SJSA1 (cell line): Measurements from ENCODE around the gene CYP2C19. TPM values are rescaled to one million over a fixed set of nuclear protein-coding genes. Genes with fewer than 3 reads are reported as not detected.
"Not testable (repeated sequence)": the region's sequence is repeated elsewhere in the genome, so short reads cannot be mapped to it uniquely, and the experiment has no call there.

Experiments used
- DNase-seq, 2 experiments: peaks; one replicate each; pipeline ENCODE4 v3.0.0-alpha.2; 2015 to 2020; ENCODE audit warnings: low spot score in 2 of 2, low read depth in 1 of 2
- H3K27ac ChIP-seq: fragments of 250-450 bp; sonication (Bioruptor Pico); 2 replicates; pipeline ENCODE4 v1.5.1; 2020; ENCODE audit warnings: mild to moderate bottlenecking, moderate library complexity
- H3K27me3 ChIP-seq: fragments of 250-450 bp; sonication (Bioruptor Pico); replicated peaks from 2 replicates; pipeline ENCODE4 v1.5.1; 2020; ENCODE audit warnings: mild to moderate bottlenecking, moderate library complexity
- H3K36me3 ChIP-seq: fragments of 250-450 bp; sonication (Bioruptor Pico); 2 replicates; pipeline ENCODE4 v1.5.1; 2020; ENCODE audit warnings: mild to moderate bottlenecking
- H3K4me1 ChIP-seq: fragments of 250-450 bp; sonication (Bioruptor Pico); replicated peaks from 2 replicates; pipeline ENCODE4 v1.6.1; 2021; ENCODE audit warnings: mild to moderate bottlenecking
- H3K4me3 ChIP-seq: fragments of 250-450 bp; sonication (Bioruptor Pico); 2 replicates; pipeline ENCODE4 v1.5.1; 2020; ENCODE audit warnings: mild to moderate bottlenecking
- H3K9me3 ChIP-seq: fragments of 250-450 bp; sonication (Bioruptor Pico); replicated peaks from 2 replicates; pipeline ENCODE4 v1.5.1; 2020; ENCODE audit warnings: mild to moderate bottlenecking
- total RNA-seq: library from RNA; depleted of rRNA; stranded (reverse); fragments of >200 nt; shearing (Covaris generic); gene quantifications from 2 replicates; pipeline ENCODE4 v1.2.3, GENCODE V29; 2014

CYP2C19 gene
- total RNA-seq, 1 experiment from 2014 or later = not detected

- Histone ChIP-seq H3K4me1 (no peaks in the 10 kb centered on the region), H3K4me3 (no peak overlapping the region), H3K36me3 (no peaks in the 10 kb centered on the region), H3K27me3 (no peaks in the 10 kb centered on the region), H3K27ac (no peak overlapping the region), H3K9me3 (no peaks in the 10 kb centered on the region)
- no peak for DNase-seq
Measured at GRCh38 chr10:94803307-94803706, 40.8 kb downstream of the CYP2C19 start.

DNA sequence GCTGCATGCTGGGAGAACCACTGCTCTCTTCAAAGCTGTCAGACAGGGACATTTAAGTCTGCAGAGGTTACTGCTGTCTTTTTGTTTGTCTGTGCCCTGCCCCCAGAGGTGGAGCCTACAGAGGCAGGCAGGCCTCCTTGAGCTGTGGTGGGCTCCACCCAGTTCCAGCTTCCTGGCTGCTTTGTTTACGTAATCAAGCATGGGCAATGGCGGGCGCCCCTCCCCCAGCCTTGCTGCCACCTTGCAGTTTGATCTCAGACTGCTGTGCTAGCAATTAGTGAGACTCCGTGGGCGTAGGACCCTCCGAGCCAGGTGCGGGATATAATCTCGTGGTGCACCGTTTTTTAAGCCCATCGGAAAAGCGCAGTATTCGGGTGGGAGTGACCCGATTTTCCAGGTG, 67.5 kb downstream of the CYP2C19 start:
- H3K27me3 ChIP-seq, H3K9me3 ChIP-seq, H3K4me3 ChIP-seq, DNase-seq, H3K27ac ChIP-seq, H3K4me1 ChIP-seq, H3K36me3 ChIP-seq: not testable (repeated sequence)

DNA sequence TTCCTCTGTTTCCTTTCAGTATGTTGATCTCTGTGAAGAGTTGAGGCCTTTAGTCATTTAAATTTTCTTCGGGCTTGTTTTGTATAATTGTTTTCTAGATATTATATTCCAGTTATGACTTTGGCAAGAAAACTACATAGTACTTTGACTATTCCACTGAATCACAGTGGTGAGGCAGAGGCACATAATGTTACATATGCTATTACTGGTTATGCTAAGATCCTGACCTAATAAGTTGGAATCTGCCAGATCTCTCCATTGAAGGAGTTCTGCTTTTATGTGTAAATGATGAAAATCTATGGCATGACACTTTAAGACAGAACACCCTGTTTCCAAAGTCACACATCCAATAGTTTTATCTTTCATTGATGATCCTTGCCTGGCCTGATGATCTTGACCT, 83.7 kb downstream of the CYP2C19 start:
- Histone ChIP-seq H3K9me3 (no peaks in the 10 kb centered on the region), H3K4me3 (no peak overlapping the region), H3K36me3 (no peaks in the 10 kb centered on the region), H3K27me3 (no peaks in the 10 kb centered on the region), H3K27ac (no peak overlapping the region), H3K4me1 (no peaks in the 10 kb centered on the region)
- no peak for DNase-seq

- H3K4me1 ChIP-seq = no peaks in the 10 kb centered on the region
- H3K4me3 ChIP-seq = no peak overlapping the region
- no peaks in the 10 kb centered on the region for H3K9me3 ChIP-seq
- H3K36me3 ChIP-seq = no peaks in the 10 kb centered on the region
- H3K27me3 ChIP-seq = no peaks in the 10 kb centered on the region
- DNase-seq = no peak
- H3K27ac ChIP-seq = no peak overlapping the region
Measured at GRCh38 chr10:94850766-94851165, 88.3 kb downstream of the CYP2C19 start.

DNA sequence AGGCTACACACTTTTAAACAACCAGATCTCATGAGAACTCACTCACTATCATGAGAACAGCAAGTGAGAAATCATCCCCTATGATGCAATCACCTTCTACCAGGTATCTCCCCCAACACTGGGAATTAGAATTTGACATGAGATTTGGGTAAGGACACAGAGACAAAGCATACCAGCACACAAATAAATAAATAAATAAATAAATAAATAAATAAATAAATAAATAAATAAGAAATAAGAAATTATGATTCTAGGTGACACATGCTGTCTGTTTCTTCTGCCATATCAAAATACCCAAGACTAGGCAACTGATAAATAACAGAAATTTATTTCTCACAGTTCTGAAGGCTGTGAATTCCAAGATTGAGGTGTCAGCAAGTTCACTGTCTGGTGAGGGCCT, 88.8 kb downstream of the CYP2C19 start:
- Histone ChIP-seq H3K27ac (no peak overlapping the region), H3K36me3 (no peaks in the 10 kb centered on the region), H3K9me3 (no peaks in the 10 kb centered on the region), H3K27me3 (no peaks in the 10 kb centered on the region), H3K4me3 (no peak overlapping the region), H3K4me1 (no peaks in the 10 kb centered on the region)
- DNase-seq = no peak

- H3K9me3 ChIP-seq = no peaks in the 10 kb centered on the region
- no peaks in the 10 kb centered on the region for H3K4me1 ChIP-seq
- H3K4me3 ChIP-seq = no peak overlapping the region
- H3K27ac ChIP-seq = no peak overlapping the region
- DNase-seq = no peak
- no peaks in the 10 kb centered on the region for H3K27me3 ChIP-seq
- H3K36me3 ChIP-seq = no peaks in the 10 kb centered on the region
Measured at GRCh38 chr10:94852438-94852837, 90.0 kb downstream of the CYP2C19 start.

GRCh38 chr10:94853065-94853464, 90.6 kb downstream of the CYP2C19 start:
- Histone ChIP-seq H3K27ac (no peak overlapping the region), H3K4me3 (no peak overlapping the region), H3K9me3 (no peaks in the 10 kb centered on the region), H3K4me1 (no peaks in the 10 kb centered on the region), H3K27me3 (no peaks in the 10 kb centered on the region), H3K36me3 (no peaks in the 10 kb centered on the region)
- no peak for DNase-seq

DNA sequence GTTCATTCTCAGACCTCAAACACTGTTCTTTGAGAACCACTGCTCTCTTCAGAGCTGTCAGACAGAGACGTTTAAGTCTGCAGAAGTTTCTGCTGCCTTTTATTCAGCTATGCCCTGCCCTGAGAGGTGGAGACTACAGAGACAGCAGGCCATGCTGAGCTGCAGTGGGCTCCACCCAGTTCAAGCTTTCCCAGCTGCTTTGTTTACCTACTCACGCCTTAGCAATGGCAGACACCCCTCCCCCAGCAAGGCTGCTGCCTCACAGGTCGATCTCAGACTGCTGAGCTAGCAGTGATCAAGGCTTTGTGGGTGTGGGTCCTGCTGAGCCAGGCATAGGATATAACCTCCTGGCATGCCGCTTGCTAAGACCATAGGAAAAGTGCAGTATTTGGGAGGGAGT, 95.5 kb downstream of the CYP2C19 start:
- DNase-seq = no peak
- no peak overlapping the region for H3K4me3 ChIP-seq
- no peak overlapping the region for H3K27ac ChIP-seq
- no peaks in the 10 kb centered on the region for H3K4me1 ChIP-seq
- H3K27me3 ChIP-seq = no peaks in the 10 kb centered on the region
- no peaks in the 10 kb centered on the region for H3K36me3 ChIP-seq
- H3K9me3 ChIP-seq = no peaks in the 10 kb centered on the region

- Histone ChIP-seq H3K36me3 (no peaks in the 10 kb centered on the region), H3K4me3 (no peak overlapping the region), H3K27ac (no peak overlapping the region), H3K9me3 (no peaks in the 10 kb centered on the region), H3K27me3 (no peaks in the 10 kb centered on the region), H3K4me1 (no peaks in the 10 kb centered on the region)
- no peak for DNase-seq
Measured at GRCh38 chr10:94859086-94859485, 96.6 kb downstream of the CYP2C19 start.

DNA sequence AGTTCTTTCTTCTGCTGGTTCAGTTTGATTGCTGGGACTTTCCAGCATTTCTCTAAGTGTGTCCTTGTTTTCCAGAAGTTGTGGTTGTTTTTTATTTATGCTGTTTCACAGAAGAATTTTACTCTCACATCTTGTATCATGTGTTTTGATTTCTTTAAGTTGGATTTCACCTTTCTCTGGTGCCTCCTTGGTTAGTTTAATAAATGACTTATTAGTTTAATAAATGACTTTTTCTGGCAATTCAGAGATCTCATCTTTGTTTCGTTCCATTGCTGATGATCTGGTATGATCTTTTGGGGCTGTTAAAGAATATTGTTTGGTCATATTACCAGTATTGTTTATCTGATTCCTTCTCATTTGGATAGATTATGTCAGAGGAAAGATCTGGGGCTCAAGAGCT, 116.2 kb downstream of the CYP2C19 start:
- no peak for DNase-seq
- H3K4me3 ChIP-seq = no peak overlapping the region
- no peaks in the 10 kb centered on the region for H3K27me3 ChIP-seq

GRCh38 chr10:94879214-94879613, 116.7 kb downstream of the CYP2C19 start:
- Histone ChIP-seq H3K9me3 (no peaks in the 10 kb centered on the region), H3K4me3 (no peak overlapping the region), H3K4me1 (no peaks in the 10 kb centered on the region), H3K27ac (no peak overlapping the region), H3K36me3 (no peaks in the 10 kb centered on the region), H3K27me3 (no peaks in the 10 kb centered on the region)
- no peak for DNase-seq

More for the DNA sequence above, 116.2 kb downstream of the CYP2C19 start:
- H3K4me1 ChIP-seq = no peaks in the 10 kb centered on the region
- no peaks in the 10 kb centered on the region for H3K36me3 ChIP-seq
- H3K27ac ChIP-seq = no peak overlapping the region
- no peaks in the 10 kb centered on the region for H3K9me3 ChIP-seq

GRCh38 chr10:94889123-94889522, 126.6 kb downstream of the CYP2C19 start:
- H3K27me3 ChIP-seq = no peaks in the 10 kb centered on the region
- H3K27ac ChIP-seq = no peak overlapping the region
- no peak for DNase-seq
- H3K4me1 ChIP-seq = no peaks in the 10 kb centered on the region
- no peaks in the 10 kb centered on the region for H3K9me3 ChIP-seq
- H3K36me3 ChIP-seq = no peaks in the 10 kb centered on the region
- H3K4me3 ChIP-seq = no peak overlapping the region

DNA sequence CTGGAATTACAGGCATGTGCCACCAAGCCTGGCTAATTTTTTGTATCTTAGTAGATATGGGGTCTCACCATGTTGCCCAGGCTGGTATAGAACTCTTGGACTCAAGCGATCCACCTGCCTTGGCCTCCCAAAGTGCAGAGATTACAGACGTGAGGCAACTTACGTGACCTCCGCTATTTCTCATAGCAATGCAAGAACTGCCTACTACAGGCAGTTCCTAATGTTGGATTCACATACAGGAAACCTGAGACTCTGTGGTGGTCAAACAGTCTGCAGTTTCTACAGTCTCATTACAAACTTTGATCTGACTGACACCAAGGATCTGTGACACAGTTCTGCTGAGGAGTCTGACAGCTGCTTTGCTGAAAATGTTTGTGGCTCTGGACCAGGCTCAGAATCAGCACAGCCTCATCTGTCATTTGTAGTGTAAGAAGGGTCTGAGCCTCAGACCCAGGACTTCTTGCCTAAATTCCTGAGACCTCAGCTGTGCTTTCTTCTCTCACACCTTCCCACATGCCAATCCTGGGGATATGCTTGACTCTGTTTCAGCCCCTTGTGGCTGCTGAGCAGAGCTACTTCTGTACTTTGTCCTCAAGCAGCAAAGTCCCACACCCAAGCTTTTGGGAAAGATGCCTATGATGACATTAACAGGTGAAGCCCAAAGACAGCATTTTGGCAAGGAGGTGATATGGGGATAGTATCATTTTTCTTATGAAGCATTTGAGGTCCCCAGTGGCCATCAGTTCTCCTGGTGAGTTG, 128.0 kb downstream of the CYP2C19 start:
- DNase-seq = no peak
- H3K9me3 ChIP-seq = no peaks in the 10 kb centered on the region
- H3K27ac ChIP-seq = no peak overlapping the region
- no peaks in the 10 kb centered on the region for H3K36me3 ChIP-seq
- no peak overlapping the region for H3K4me3 ChIP-seq
- no peaks in the 10 kb centered on the region for H3K27me3 ChIP-seq
- no peaks in the 10 kb centered on the region for H3K4me1 ChIP-seq

DNA sequence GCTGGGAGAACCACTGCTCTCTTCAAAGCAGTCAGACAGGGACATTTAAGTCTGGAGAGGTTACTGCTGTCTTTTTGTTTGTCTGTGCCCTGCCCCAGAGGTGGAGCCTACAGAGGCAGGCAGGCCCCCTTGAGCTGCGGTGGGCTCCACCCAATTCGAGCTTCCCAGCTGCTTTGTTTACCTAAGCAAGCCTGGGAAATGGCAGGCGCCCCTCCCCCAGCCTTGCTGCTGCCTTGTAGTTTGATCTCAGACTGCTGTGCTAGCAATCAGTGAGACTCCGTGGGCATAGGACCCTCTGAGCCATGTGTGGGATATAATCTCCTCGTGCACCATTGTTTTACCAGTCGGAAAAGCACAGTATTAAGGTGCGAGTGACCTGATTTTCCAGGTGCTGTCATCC, 135.9 kb downstream of the CYP2C19 start:
- H3K9me3 ChIP-seq, DNase-seq, H3K36me3 ChIP-seq, H3K4me1 ChIP-seq, H3K27ac ChIP-seq, H3K4me3 ChIP-seq, H3K27me3 ChIP-seq: not testable (repeated sequence)

DNA sequence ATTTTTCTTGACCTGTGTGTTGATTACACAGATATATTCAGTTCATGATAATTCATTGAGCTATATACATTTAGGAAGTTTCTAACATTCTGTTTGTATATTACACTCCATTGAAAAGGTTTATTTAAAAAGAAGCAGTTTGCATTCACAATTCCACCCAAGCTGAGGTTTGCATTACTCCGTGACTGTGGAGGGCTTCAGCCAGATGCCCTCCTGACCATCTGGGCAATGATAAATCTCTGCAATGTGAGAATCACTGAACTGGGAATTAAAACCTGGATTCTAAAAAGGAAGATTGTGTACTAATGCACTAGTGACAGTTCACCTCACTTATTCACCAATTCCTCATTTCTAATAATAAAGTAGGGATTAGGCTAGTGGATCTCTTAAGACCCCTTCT, 139.6 kb downstream of the CYP2C19 start:
- no peaks in the 10 kb centered on the region for H3K27me3 ChIP-seq
- DNase-seq = no peak

More for the DNA sequence above, 139.6 kb downstream of the CYP2C19 start:
- Histone ChIP-seq H3K4me3 (no peak overlapping the region), H3K4me1 (no peaks in the 10 kb centered on the region), H3K36me3 (no peaks in the 10 kb centered on the region), H3K27ac (no peak overlapping the region), H3K9me3 (no peaks in the 10 kb centered on the region)
